HUES6 (cell line): ENCODE results near the gene BYSL.

Experiments
- H3K27ac ChIP-seq: 2 replicates; pipeline ENCODE4 v1.7.0; 2013; ENCODE audit warnings: low read depth, mild to moderate bottlenecking, low read length, inconsistent platforms
- H3K27me3 ChIP-seq: 2 replicates; pipeline ENCODE4 v1.6.1; 2013; ENCODE audit warnings: low read length; ENCODE audit not compliant: control insufficient read depth, insufficient read depth
- H3K36me3 ChIP-seq: 2 replicates; pipeline ENCODE4 v1.6.1; 2013; ENCODE audit warnings: low read length; ENCODE audit not compliant: control insufficient read depth, insufficient read depth
- H3K4me1 ChIP-seq: 2 replicates; pipeline ENCODE4 v1.6.1; 2013; ENCODE audit warnings: low read length; ENCODE audit not compliant: control insufficient read depth, insufficient read depth
- H3K4me3 ChIP-seq: 2 replicates; pipeline ENCODE4 v1.5.1; 2013; ENCODE audit warnings: low read depth, low read length
- H3K9ac ChIP-seq: one replicate; pipeline ENCODE4 v1.6.1; 2013; ENCODE audit warnings: mild to moderate bottlenecking, low read length
- H3K9me3 ChIP-seq: 2 replicates; pipeline ENCODE4 v1.6.1; 2013; ENCODE audit warnings: low read depth, low read length; ENCODE audit not compliant: control insufficient read depth, insufficient read depth

BYSL gene

DNA sequence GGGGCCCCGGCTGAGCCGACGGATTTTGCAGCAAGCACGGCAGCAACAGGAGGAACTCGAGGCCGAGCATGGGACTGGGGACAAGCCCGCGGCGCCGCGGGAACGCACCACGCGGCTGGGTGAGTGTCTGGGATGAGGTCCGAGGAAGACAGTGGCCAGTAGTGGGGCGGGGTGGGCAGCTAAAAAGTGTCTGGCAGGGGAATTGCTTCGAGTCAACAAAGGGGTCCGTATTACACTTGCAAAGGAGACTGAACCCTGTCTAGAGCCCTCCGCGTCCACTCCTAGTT lies 356 bp downstream of the BYSL start:
- H3K9me3 ChIP-seq = no peaks in the 10 kb centered on the region
- H3K27ac ChIP-seq = peak overlapping the region; percentile 82

DNA sequence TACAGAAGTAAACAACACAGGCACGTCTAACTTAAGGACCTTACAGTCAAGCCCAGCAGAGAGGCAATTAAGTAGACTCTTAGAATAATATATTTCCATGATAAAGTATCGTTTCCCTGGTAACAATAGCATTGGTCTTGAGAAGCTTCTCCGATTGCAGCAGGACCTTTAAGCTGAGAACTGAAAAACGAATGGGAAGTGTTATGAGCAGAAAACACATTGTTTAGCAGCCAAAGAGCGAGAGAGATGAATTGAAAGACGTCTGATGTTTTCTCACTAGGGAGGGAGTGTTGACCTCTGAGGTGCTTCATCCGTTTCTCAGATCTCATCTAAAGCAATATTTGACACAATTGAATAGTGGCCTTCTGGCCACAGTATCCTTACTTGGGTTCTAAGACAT lies 855 bp downstream of the BYSL start:
- Histone ChIP-seq H3K4me3 (peak overlapping the region; percentile 75), H3K9ac (peak overlapping the region; percentile 86), H3K27ac (peak overlapping the region; percentile 82; the same call in 1 of the 2 replicates), H3K27me3 (no peaks in the 10 kb centered on the region), H3K9me3 (no peaks in the 10 kb centered on the region), H3K36me3 (peaks cover 38% of the 10 kb centered on the region), H3K4me1 (peaks cover 12% of the 10 kb centered on the region; the same call in 1 of the 2 replicates)

More for the DNA sequence above, 356 bp downstream of the BYSL start:
- H3K4me1 ChIP-seq = peaks cover 12% of the 10 kb centered on the region; the same call in 1 of the 2 replicates
- H3K27me3 ChIP-seq = no peaks in the 10 kb centered on the region
- H3K36me3 ChIP-seq = peaks cover 36% of the 10 kb centered on the region
- H3K9ac ChIP-seq = peak overlapping the region; percentile 86
- peak overlapping the region; percentile 75 for H3K4me3 ChIP-seq

- H3K4me1 ChIP-seq = peaks cover 5% of the 10 kb centered on the region; the same call in 1 of the 2 replicates
- H3K9me3 ChIP-seq = no peaks in the 10 kb centered on the region
- H3K27ac ChIP-seq = no peak overlapping the region
- H3K4me3 ChIP-seq = no peak overlapping the region
- no peaks in the 10 kb centered on the region for H3K27me3 ChIP-seq
- no peak overlapping the region for H3K9ac ChIP-seq
- peaks cover 84% of the 10 kb centered on the region for H3K36me3 ChIP-seq
Measured at GRCh38 chr6:41927253-41927652, 6.0 kb downstream of the BYSL start.

- no peak overlapping the region for H3K9ac ChIP-seq
- no peak overlapping the region for H3K27ac ChIP-seq
Measured at GRCh38 chr6:41929924-41930323, 8.6 kb downstream of the BYSL start.

GRCh38 chr6:41931792-41932191 lies 10.5 kb downstream of the BYSL start:
- Histone ChIP-seq H3K4me1 (no peaks in the 10 kb centered on the region), H3K4me3 (no peak overlapping the region), H3K27ac (no peak overlapping the region), H3K9ac (no peak overlapping the region), H3K9me3 (no peaks in the 10 kb centered on the region), H3K36me3 (peaks cover 96% of the 10 kb centered on the region), H3K27me3 (no peaks in the 10 kb centered on the region)

More at GRCh38 chr6:41929924-41930323, 8.6 kb downstream of the BYSL start:
- Histone ChIP-seq H3K4me1 (no peaks in the 10 kb centered on the region), H3K4me3 (no peak overlapping the region), H3K9me3 (no peaks in the 10 kb centered on the region), H3K27me3 (no peaks in the 10 kb centered on the region), H3K36me3 (peaks cover 87% of the 10 kb centered on the region)

DNA sequence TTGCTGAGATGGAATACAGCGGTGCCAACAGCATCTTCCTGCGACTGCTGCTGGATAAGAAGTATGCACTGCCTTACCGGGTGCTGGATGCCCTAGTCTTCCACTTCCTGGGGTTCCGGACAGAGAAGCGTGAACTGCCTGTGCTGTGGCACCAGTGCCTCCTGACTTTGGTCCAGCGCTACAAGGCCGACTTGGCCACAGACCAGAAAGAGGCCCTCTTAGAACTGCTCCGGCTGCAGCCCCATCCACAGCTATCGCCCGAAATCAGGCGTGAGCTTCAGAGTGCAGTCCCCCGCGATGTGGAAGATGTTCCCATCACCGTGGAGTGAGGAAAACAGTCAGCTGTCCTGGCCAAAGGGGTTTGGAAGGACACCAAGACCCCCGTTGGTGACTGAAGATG lies 11.1 kb downstream of the BYSL start:
- H3K9ac ChIP-seq = no peak overlapping the region
- H3K4me3 ChIP-seq = no peak overlapping the region
- H3K36me3 ChIP-seq = peaks cover 93% of the 10 kb centered on the region
- no peaks in the 10 kb centered on the region for H3K27me3 ChIP-seq
- H3K4me1 ChIP-seq = no peaks in the 10 kb centered on the region
- no peak overlapping the region for H3K27ac ChIP-seq
- no peaks in the 10 kb centered on the region for H3K9me3 ChIP-seq

- H3K4me3 ChIP-seq = no peak overlapping the region
- H3K4me1 ChIP-seq = peaks cover 13% of the 10 kb centered on the region
- peaks cover 76% of the 10 kb centered on the region for H3K36me3 ChIP-seq
- H3K27ac ChIP-seq = no peak overlapping the region
- H3K9me3 ChIP-seq = no peaks in the 10 kb centered on the region
- no peaks in the 10 kb centered on the region for H3K27me3 ChIP-seq
- H3K9ac ChIP-seq = no peak overlapping the region
Measured at GRCh38 chr6:41934278-41935192, 13.2 kb downstream of the BYSL start.

DNA sequence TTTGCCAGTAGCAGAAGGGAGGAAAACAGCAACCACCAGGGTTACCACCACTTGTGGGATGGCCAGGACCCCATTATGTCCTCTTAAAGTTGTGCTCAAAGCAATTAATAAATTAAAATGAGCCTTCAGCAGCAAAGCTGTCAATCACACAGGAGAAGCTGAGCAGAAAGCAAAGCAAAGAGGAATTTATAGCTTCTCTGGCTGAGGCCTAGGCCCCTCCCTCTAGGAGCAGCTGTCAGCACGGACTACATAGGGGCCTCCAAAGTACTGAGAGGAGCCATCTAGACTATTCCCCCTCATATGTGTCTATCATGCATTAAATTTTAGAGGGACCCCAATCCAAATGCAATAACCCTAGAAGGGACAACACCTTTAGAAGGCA lies 13.9 kb downstream of the BYSL start:
- Histone ChIP-seq H3K9me3 (no peaks in the 10 kb centered on the region), H3K4me3 (no peak overlapping the region), H3K4me1 (peaks cover 19% of the 10 kb centered on the region), H3K9ac (no peak overlapping the region), H3K27ac (no peak overlapping the region), H3K36me3 (peaks cover 69% of the 10 kb centered on the region), H3K27me3 (no peaks in the 10 kb centered on the region)

- H3K4me1 ChIP-seq = peaks cover 21% of the 10 kb centered on the region
- peaks cover 64% of the 10 kb centered on the region for H3K36me3 ChIP-seq
- H3K4me3 ChIP-seq = no peak overlapping the region
- no peaks in the 10 kb centered on the region for H3K9me3 ChIP-seq
- H3K27me3 ChIP-seq = no peaks in the 10 kb centered on the region
- H3K27ac ChIP-seq = no peak overlapping the region
- no peak overlapping the region for H3K9ac ChIP-seq
Measured at GRCh38 chr6:41935685-41936072, 14.4 kb downstream of the BYSL start.

GRCh38 chr6:41936073-41936837 lies 15.0 kb downstream of the BYSL start:
- Histone ChIP-seq H3K4me1 (peaks cover 21% of the 10 kb centered on the region), H3K9me3 (no peaks in the 10 kb centered on the region), H3K4me3 (no peak overlapping the region), H3K9ac (no peak overlapping the region), H3K27ac (no peak overlapping the region), H3K36me3 (peaks cover 59% of the 10 kb centered on the region), H3K27me3 (no peaks in the 10 kb centered on the region)

DNA sequence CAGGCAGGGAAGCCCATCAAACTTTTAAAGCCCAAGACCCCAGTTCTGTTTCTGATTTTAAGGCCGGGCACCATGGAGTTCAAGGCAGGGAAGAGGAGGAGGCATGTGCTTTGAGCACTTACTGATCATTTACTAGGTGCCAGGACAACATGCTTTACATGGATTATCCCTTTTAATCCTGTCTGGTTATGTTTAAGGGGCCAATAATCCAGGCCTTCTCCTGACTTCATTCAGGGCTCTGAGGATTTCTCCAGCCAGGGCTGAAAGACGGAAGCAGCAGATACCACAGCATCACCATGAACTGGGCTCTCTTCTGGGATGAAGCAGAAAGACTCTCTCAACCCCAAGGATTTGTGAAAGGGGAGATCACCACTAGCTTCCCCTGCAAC lies 16.2 kb downstream of the BYSL start:
- no peaks in the 10 kb centered on the region for H3K27me3 ChIP-seq
- H3K4me3 ChIP-seq = no peak overlapping the region
- no peak overlapping the region for H3K27ac ChIP-seq
- H3K9me3 ChIP-seq = no peaks in the 10 kb centered on the region
- peaks cover 47% of the 10 kb centered on the region for H3K36me3 ChIP-seq
- peaks cover 25% of the 10 kb centered on the region for H3K4me1 ChIP-seq
- H3K9ac ChIP-seq = no peak overlapping the region
